SK-N-SH (cell line): Measurements from ENCODE around the gene CFAP107.
"Not testable (repeated sequence)": the region's sequence is repeated elsewhere in the genome, so short reads cannot be mapped to it uniquely, and the experiment has no call there.

Experiments used
- EZH2phosphoT487 ChIP-seq: fragments of 200-600 bp; sonication (generic); IDR thresholded peaks from 2 replicates; pipeline ENCODE4 v1.6.1; 2017; ENCODE audit warnings: low read depth, mixed run types, mild to moderate bottlenecking, antibody characterized with exemption, moderate library complexity, borderline replicate concordance
- RAD21 ChIP-seq: IDR thresholded peaks from 2 replicates; pipeline ENCODE4 v1.6.1; 2012; ENCODE audit warnings: mild to moderate bottlenecking, low read length
- RCOR1 ChIP-seq: fragments of 150-350 bp; IDR thresholded peaks from 2 replicates; pipeline ENCODE4 v1.6.1; 2017; ENCODE audit warnings: antibody characterized with exemption, low read length
- REST ChIP-seq: IDR thresholded peaks from 2 replicates; pipeline ENCODE4 v1.6.1; 2012; ENCODE audit warnings: mild to moderate bottlenecking, low read depth, low read length, moderate library complexity
- TF ChIP-seq, protein P1 (sequence below): fragments of 200-600 bp; sonication (generic); IDR thresholded peaks from 2 replicates; pipeline ENCODE4 v1.6.1; 2017; ENCODE audit warnings: antibody characterized with exemption, mild to moderate bottlenecking, moderate library complexity

GRCh38 chr1:12791097-12791496, 45.1 kb downstream of the CFAP107 start, which contains the start of gene PRAMEF1:
- not testable (repeated sequence) for TF ChIP-seq RAD21, EZH2phosphoT487, RCOR1, REST
- TF ChIP-seq, protein P1, sequence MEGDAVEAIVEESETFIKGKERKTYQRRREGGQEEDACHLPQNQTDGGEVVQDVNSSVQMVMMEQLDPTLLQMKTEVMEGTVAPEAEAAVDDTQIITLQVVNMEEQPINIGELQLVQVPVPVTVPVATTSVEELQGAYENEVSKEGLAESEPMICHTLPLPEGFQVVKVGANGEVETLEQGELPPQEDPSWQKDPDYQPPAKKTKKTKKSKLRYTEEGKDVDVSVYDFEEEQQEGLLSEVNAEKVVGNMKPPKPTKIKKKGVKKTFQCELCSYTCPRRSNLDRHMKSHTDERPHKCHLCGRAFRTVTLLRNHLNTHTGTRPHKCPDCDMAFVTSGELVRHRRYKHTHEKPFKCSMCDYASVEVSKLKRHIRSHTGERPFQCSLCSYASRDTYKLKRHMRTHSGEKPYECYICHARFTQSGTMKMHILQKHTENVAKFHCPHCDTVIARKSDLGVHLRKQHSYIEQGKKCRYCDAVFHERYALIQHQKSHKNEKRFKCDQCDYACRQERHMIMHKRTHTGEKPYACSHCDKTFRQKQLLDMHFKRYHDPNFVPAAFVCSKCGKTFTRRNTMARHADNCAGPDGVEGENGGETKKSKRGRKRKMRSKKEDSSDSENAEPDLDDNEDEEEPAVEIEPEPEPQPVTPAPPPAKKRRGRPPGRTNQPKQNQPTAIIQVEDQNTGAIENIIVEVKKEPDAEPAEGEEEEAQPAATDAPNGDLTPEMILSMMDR, result not testable (repeated sequence)
